ENCODE data around the gene GPAM.
"Not testable (repeated sequence)": the region's sequence is repeated elsewhere in the genome, so short reads cannot be mapped to it uniquely, and the experiment has no call there.

- not testable (repeated sequence) for TF ChIP-seq PATZ1 (CRISPR knock-in tag; IDR thresholded peaks at IDR 0.05; ENCODE audit: borderline replicate concordance); TSHZ2 (CRISPR knock-in tag; IDR thresholded peaks at IDR 0.05); POU6F1 (CRISPR knock-in tag; IDR thresholded peaks at IDR 0.05; ENCODE audit: borderline replicate concordance, low read depth); ZFP3 (CRISPR knock-in tag; IDR thresholded peaks at IDR 0.05); ARNTL (CRISPR knock-in tag; IDR thresholded peaks at IDR 0.05; ENCODE audit: borderline replicate concordance, low read depth); CREB5 (CRISPR knock-in tag; IDR thresholded peaks at IDR 0.05; ENCODE audit: low read depth); CSRNP3 (CRISPR knock-in tag; IDR thresholded peaks at IDR 0.05)
Measured at GRCh38 chr10:112197662-112198061, 14.1 kb upstream of the GPAM start.

All from SK-N-SH treated with all-trans-retinoic acid at 6 μM for 48 hours (cell line).